A673 (cell line): Measurements from ENCODE around the gene EPHA5. TPM values are rescaled to one million over a fixed set of nuclear protein-coding genes. Genes with fewer than 3 reads are reported as not detected.
A peak's percentile ranks its signal among the peaks of the same experiment; 100 is the strongest.

ENCODE experiments used
- BruUV-seq: library from RNA; stranded (reverse); fragments of 400-500 nt; replicated peaks from 2 replicates; lab custom pipeline; 2021; lab: Mats Ljungman, UMichigan
- CTCF ChIA-PET: fragments of 300-600 bp; sonication (Branson Sonifier 250); formaldehyde crosslinking; loops from one replicate; lab custom pipeline; 2022; ENCODE audit warnings: antibody characterized with exemption; lab: Charles Lee
- POLR2A ChIA-PET: fragments of 300-600 bp; sonication (Branson Sonifier 250); formaldehyde crosslinking; loops from one replicate; lab custom pipeline; 2022; ENCODE audit warnings: antibody characterized with exemption; ENCODE audit not compliant: low non-redundant PET; lab: Charles Lee
- DNase-seq: peaks from one replicate; pipeline ENCODE4 v3.0.0-alpha.2; 2015; ENCODE audit warnings: low spot score
- H3K27ac ChIP-seq: fragments of 200-600 bp; sonication (generic); 2 replicates; pipeline ENCODE4 v1.5.1; 2016; ENCODE audit warnings: mixed run types, low read depth, mild to moderate bottlenecking, mixed read lengths, antibody characterized with exemption, low read length; ENCODE audit not compliant: poor library complexity, severe bottlenecking
- H3K27me3 ChIP-seq: fragments of 200-600 bp; sonication (generic); replicated peaks from 2 replicates; pipeline ENCODE4 v1.6.1; 2017; ENCODE audit warnings: mixed run types, low read depth, mild to moderate bottlenecking, mixed read lengths, antibody characterized with exemption, low read length; ENCODE audit not compliant: insufficient read depth, poor library complexity
- H3K36me3 ChIP-seq: fragments of 200-600 bp; sonication (generic); 2 replicates; pipeline ENCODE4 v1.6.1; 2016; ENCODE audit warnings: mixed run types, mild to moderate bottlenecking, mixed read lengths, antibody characterized with exemption, low read length; ENCODE audit not compliant: insufficient read depth, poor library complexity, severe bottlenecking
- H3K4me1 ChIP-seq: fragments of 200-600 bp; sonication (generic); 2 replicates; pipeline ENCODE4 v1.6.1; 2017; ENCODE audit warnings: mixed run types, mild to moderate bottlenecking, mixed read lengths, antibody characterized with exemption, low read length; ENCODE audit not compliant: insufficient read depth, poor library complexity, severe bottlenecking
- H3K4me3 ChIP-seq: fragments of 200-600 bp; sonication (generic); 2 replicates; pipeline ENCODE4 v1.5.1; 2016; ENCODE audit warnings: low read depth, mixed run types, mild to moderate bottlenecking, mixed read lengths, low read length; ENCODE audit not compliant: poor library complexity, severe bottlenecking
- H3K9me3 ChIP-seq: fragments of 200-600 bp; sonication (generic); 2 replicates; pipeline ENCODE4 v1.6.1; 2016; ENCODE audit warnings: mixed run types, low read depth, mild to moderate bottlenecking, mixed read lengths, antibody characterized with exemption, low read length; ENCODE audit not compliant: poor library complexity, severe bottlenecking
- CTCF ChIP-seq: fragments of 300-800, 200-600 bp; sonication (generic); conservative IDR thresholded peaks from 2 replicates; pipeline ENCODE4 v1.5.1; 2017; ENCODE audit warnings: low read depth, mild to moderate bottlenecking, antibody characterized with exemption, low read length, moderate library complexity, mixed read lengths
- EZH2 ChIP-seq: fragments of 200-600 bp; sonication (generic); IDR thresholded peaks from 2 replicates; pipeline ENCODE4 v1.6.1; 2017; ENCODE audit warnings: borderline replicate concordance, low read depth, mild to moderate bottlenecking, mixed read lengths, antibody characterized with exemption, low read length; ENCODE audit not compliant: poor library complexity, severe bottlenecking
- intact Hi-C: fragments of 100-400 bp; cut with micrococcal nuclease; formaldehyde crosslinking; loops from one replicate; pipeline ENCODE4 v1.10.0; 2022; ENCODE audit not compliant: unreplicated experiment
- total RNA-seq: library from RNA; stranded (reverse); gene quantifications from 2 replicates; pipeline ENCODE4 v1.2.3, GENCODE V29; 2021

EPHA5 gene
- total RNA-seq, 1 experiment from 2014 or later: 6.0 TPM

- POLR2A ChIA-PET: no interaction called here
These were observed 26.1 kb upstream of the EPHA5 start for GRCh38 chr4:65696436-65696835.

DNA sequence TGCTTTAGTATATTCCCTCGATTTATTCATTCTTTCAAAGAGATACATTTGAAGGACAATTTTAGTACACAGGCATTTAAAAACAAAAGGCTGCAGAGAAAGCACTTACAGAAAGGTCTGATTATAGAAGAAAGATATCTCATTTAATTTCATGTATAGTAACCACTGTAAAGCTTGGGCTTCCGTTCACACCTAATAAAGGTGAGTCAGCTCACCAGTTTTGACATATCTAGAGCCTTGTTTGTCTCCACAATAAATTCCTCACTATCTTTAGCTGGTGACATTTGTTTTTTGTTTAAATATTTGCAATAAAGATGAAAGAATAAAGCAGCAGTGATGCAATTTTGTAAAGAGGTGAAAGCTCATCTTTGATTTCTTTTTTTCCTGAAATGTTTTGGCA, 1.1 kb upstream of the EPHA5 start:
- BruUV-seq: no TSS peak
- ChIA-PET POLR2A (no interaction called here), CTCF (no interaction called here)
- TF ChIP-seq EZH2: no peak
- no peak for TF ChIP-seq CTCF
- Histone ChIP-seq H3K4me3 (peak overlapping the region; percentile 73), H3K27ac (peak overlapping the region; percentile 10), H3K9me3 (no peaks in the 10 kb centered on the region), H3K36me3 (no peaks in the 10 kb centered on the region), H3K27me3 (no peaks in the 10 kb centered on the region), H3K4me1 (peaks cover 20% of the 10 kb centered on the region)
- no peak for DNase-seq
- intact Hi-C loops: no loop called here

More at GRCh38 chr4:65696436-65696835, 26.1 kb upstream of the EPHA5 start:
- Histone ChIP-seq H3K27ac (peak overlapping the region; percentile 68), H3K36me3 (no peaks in the 10 kb centered on the region), H3K4me1 (peaks cover 41% of the 10 kb centered on the region), H3K9me3 (no peaks in the 10 kb centered on the region), H3K4me3 (no peak overlapping the region), H3K27me3 (no peaks in the 10 kb centered on the region)
- CTCF ChIA-PET: no interaction called here
- no peak for TF ChIP-seq EZH2
- no peak for TF ChIP-seq CTCF
- intact Hi-C loops: loop anchor here (5.0 to 10.0 kb wide), 3 partner anchors 114 to 692 kb away; no protein-coding TSS in a partner anchor
- DNase-seq: no peak
- no TSS peak for BruUV-seq

DNA sequence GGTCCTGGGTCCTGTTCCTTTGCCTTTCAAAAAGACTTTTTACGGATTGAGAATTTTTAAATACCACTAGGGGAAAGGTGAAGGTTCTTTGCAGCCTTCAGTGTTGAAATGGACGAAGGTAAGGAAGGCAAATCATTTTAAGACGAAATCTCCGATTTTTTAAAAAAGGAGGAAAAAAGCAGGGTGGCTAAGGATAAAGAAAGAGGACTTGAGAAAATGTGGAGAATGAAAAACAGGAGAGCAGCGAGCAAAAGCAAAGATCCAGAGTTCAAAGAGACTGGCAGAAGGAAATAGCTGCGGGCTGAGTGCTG, 314 bp downstream of the EPHA5 start:
- H3K27ac ChIP-seq: peak overlapping the region; percentile 82
- BruUV-seq: TSS peak; percentile 60
- POLR2A ChIA-PET: no interaction called here

More for the DNA sequence above, 314 bp downstream of the EPHA5 start:
- intact Hi-C loops: no loop called here
- Histone ChIP-seq H3K4me1 (peaks cover 21% of the 10 kb centered on the region), H3K9me3 (no peaks in the 10 kb centered on the region), H3K4me3 (peak overlapping the region; percentile 73), H3K36me3 (no peaks in the 10 kb centered on the region), H3K27me3 (no peaks in the 10 kb centered on the region)
- DNase-seq: no peak
- TF ChIP-seq CTCF (no peak), EZH2 (no peak)
- CTCF ChIA-PET: interaction anchor here (0.5 to 0.7 kb wide), 2 partner anchors 63 to 89 kb away, joined by 3 to 4 read pairs; no protein-coding TSS in a partner anchor
